HG03039 (cell line): ENCODE measurements around the gene HOXD13.

Experiments used
- ATAC-seq: cut with Tn5 transposase; IDR thresholded peaks from one replicate; pipeline ENCODE4 v1.9.1; 2021; ENCODE audit warnings: mild to moderate bottlenecking, moderate library complexity; ENCODE audit not compliant: unreplicated experiment

The HOXD13 gene

GRCh38 chr2:176092270-176093144 is at the start of gene HOXD13:
Gene HOXD13, plus strand, starts transcription at chr2:176092721. Its CDS starts 170 bp downstream, at chr2:176092891.
- ATAC-seq = no peak

- no peak for ATAC-seq
Measured at GRCh38 chr2:176056406-176056805, 36.1 kb upstream of the HOXD13 start.

- peak; percentile 62 for ATAC-seq
Measured at GRCh38 chr2:176063958-176064357, 28.6 kb upstream of the HOXD13 start.

GRCh38 chr2:176066645-176067588 is 25.6 kb upstream of the HOXD13 start:
- no peak for ATAC-seq

- ATAC-seq = no peak
Measured at GRCh38 chr2:176067589-176068418, 24.7 kb upstream of the HOXD13 start.

- ATAC-seq = no peak
Measured at GRCh38 chr2:176068419-176068832, 24.1 kb upstream of the HOXD13 start.

GRCh38 chr2:176071330-176072291 is 20.9 kb upstream of the HOXD13 start:
- ATAC-seq = no peak

- no peak for ATAC-seq
Measured at GRCh38 chr2:176072292-176072669, 20.2 kb upstream of the HOXD13 start.

GRCh38 chr2:176072951-176073904 is 19.3 kb upstream of the HOXD13 start:
- no peak for ATAC-seq

- no peak for ATAC-seq
Measured at GRCh38 chr2:176074919-176075425, 17.5 kb upstream of the HOXD13 start.

- no peak for ATAC-seq
Measured at GRCh38 chr2:176075481-176075880, 17.0 kb upstream of the HOXD13 start.

GRCh38 chr2:176076063-176076462 is 16.5 kb upstream of the HOXD13 start:
- ATAC-seq = no peak

GRCh38 chr2:176076796-176077195 is 15.7 kb upstream of the HOXD13 start:
- ATAC-seq = no peak

GRCh38 chr2:176078541-176079284 is 13.8 kb upstream of the HOXD13 start:
- no peak for ATAC-seq

- no peak for ATAC-seq
Measured at GRCh38 chr2:176079285-176079830, 13.2 kb upstream of the HOXD13 start.

GRCh38 chr2:176079831-176080539 is 12.5 kb upstream of the HOXD13 start:
- no peak for ATAC-seq
